ENCODE data around the gene DDX10.

GRCh38 chr11:108774037-108774730, 109.3 kb downstream of the DDX10 start:
- TF ChIP-seq, protein P1, sequence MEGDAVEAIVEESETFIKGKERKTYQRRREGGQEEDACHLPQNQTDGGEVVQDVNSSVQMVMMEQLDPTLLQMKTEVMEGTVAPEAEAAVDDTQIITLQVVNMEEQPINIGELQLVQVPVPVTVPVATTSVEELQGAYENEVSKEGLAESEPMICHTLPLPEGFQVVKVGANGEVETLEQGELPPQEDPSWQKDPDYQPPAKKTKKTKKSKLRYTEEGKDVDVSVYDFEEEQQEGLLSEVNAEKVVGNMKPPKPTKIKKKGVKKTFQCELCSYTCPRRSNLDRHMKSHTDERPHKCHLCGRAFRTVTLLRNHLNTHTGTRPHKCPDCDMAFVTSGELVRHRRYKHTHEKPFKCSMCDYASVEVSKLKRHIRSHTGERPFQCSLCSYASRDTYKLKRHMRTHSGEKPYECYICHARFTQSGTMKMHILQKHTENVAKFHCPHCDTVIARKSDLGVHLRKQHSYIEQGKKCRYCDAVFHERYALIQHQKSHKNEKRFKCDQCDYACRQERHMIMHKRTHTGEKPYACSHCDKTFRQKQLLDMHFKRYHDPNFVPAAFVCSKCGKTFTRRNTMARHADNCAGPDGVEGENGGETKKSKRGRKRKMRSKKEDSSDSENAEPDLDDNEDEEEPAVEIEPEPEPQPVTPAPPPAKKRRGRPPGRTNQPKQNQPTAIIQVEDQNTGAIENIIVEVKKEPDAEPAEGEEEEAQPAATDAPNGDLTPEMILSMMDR (IDR thresholded peaks at IDR 0.05), result no peak
- TF ChIP-seq EP300 (IDR thresholded peaks at IDR 0.05), result no peak
- no peak for TF ChIP-seq POLR2A (IDR thresholded peaks at IDR 0.05)
